Upper lobe of right lung (tissue), 1 donor: Measurements from ENCODE around the gene CT45A5. TPM values are rescaled to one million over a fixed set of nuclear protein-coding genes. Genes with fewer than 3 reads are reported as not detected.
"Not testable (repeated sequence)": the region's sequence is repeated elsewhere in the genome, so short reads cannot be mapped to it uniquely, and the experiment has no call there.

Source experiments
- ATAC-seq: fragments of 200-7000 bp; cut with Tn5 transposase; one replicate; pipeline ENCODE4 v1.9.1; 2020; ENCODE audit warnings: mild to moderate bottlenecking, moderate library complexity
- DNase-seq: peaks from one replicate; pipeline ENCODE4 v3.0.0-alpha.2; 2020
- H3K27ac ChIP-seq: fragments of 200-600 bp; one replicate; pipeline ENCODE4 v1.8.0; 2022
- H3K27me3 ChIP-seq: fragments of 200-600 bp; one replicate; pipeline ENCODE4 v1.8.0; 2022; ENCODE audit warnings: mild to moderate bottlenecking
- H3K36me3 ChIP-seq: fragments of 200-600 bp; one replicate; pipeline ENCODE4 v1.8.0; 2022
- H3K4me1 ChIP-seq: fragments of 200-600 bp; one replicate; pipeline ENCODE4 v1.8.0; 2022
- H3K4me3 ChIP-seq: fragments of 200-600 bp; one replicate; pipeline ENCODE4 v1.8.0; 2022; ENCODE audit warnings: mild to moderate bottlenecking
- H3K9me3 ChIP-seq: fragments of 200-600 bp; one replicate; pipeline ENCODE4 v1.8.0; 2022
- intact Hi-C: fragments of 100-400 bp; cut with DNase I; formaldehyde crosslinking; loops from one replicate; pipeline ENCODE4 v1.11.0; 2022
- long read RNA-seq: library from polyadenylated mRNA; unstranded; transcript quantifications from one replicate; pipeline ENCODE4 v2.0.0, GENCODE V29; 2021
- total RNA-seq: library from RNA; stranded (reverse); fragmentation: NEBNext Ultra II Directional; extraction: Animal tissue kit (Norgen Biotek cat#: 25700); gene quantifications from one replicate; pipeline ENCODE4 v1.2.1, GENCODE V29; 2021
- TF ChIP-seq, protein P1 (sequence below): fragments of 200-600 bp; IDR thresholded peaks from one replicate; pipeline ENCODE4 v1.8.0; 2022; ENCODE audit warnings: antibody characterized with exemption
- donor health status: DM: no; HTN: yes; CAD: no; lungs with severe emphysema.

Gene CT45A5, protein sequence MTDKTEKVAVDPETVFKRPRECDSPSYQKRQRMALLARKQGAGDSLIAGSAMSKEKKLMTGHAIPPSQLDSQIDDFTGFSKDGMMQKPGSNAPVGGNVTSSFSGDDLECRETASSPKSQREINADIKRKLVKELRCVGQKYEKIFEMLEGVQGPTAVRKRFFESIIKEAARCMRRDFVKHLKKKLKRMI
- total RNA-seq, result 1.2 TPM
- long read RNA-seq, result 0 reads

DNA sequence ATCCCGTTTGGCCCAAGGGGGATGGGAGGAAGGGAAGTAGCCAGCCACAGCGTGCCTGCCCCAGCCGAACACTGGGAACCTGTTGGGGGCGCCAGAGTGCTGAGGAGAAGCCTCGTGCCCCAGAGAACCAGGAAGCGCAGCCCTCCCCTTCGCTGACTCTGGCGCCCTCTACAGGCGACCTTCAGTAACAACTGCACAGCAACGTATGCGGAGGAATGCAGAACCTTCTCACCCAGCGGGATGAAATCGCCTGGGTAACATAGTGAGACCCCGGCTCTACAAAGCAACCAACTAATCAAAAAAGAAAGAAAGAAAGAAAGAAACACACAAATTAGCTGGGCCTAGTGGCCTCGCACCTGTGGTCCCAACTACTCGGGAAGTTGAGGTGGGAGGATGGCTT lies at the start of gene CT45A5:
CT45A5 (minus strand) TSS at position 101 of the 400 bp plus-strand sequence. CDS start 3,774 bp downstream, outside the sequence.
- H3K4me1 ChIP-seq, H3K9me3 ChIP-seq, H3K27me3 ChIP-seq, intact Hi-C loops, H3K4me3 ChIP-seq, DNase-seq, H3K27ac ChIP-seq, ATAC-seq, H3K36me3 ChIP-seq: not testable (repeated sequence)

DNA sequence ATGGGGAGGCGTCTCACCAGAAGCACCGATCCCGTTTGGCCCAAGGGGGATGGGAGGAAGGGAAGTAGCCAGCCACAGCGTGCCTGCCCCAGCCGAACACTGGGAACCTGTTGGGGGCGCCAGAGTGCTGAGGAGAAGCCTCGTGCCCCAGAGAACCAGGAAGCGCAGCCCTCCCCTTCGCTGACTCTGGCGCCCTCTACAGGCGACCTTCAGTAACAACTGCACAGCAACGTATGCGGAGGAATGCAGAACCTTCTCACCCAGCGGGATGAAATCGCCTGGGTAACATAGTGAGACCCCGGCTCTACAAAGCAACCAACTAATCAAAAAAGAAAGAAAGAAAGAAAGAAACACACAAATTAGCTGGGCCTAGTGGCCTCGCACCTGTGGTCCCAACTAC lies 34.6 kb upstream of the CT45A5 start, which contains the start of gene CT45A2:
CT45A2 (minus strand) TSS at position 101 of the 400 bp plus-strand sequence. CDS start 3,747 bp downstream, outside the sequence.
- H3K27me3 ChIP-seq, H3K4me3 ChIP-seq, H3K27ac ChIP-seq, ATAC-seq, H3K4me1 ChIP-seq, DNase-seq, H3K9me3 ChIP-seq, H3K36me3 ChIP-seq, intact Hi-C loops: not testable (repeated sequence)

DNA sequence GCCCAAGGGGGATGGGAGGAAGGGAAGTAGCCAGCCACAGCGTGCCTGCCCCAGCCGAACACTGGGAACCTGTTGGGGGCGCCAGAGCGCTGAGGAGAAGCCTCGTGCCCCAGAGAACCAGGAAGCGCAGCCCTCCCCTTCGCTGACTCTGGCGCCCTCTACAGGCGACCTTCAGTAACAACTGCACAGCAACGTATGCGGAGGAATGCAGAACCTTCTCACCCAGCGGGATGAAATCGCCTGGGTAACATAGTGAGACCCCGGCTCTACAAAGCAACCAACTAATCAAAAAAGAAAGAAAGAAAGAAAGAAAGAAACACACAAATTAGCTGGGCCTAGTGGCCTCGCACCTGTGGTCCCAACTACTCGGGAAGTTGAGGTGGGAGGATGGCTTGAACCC lies 17.4 kb upstream of the CT45A5 start, which contains the start of gene CT45A6:
CT45A6 (minus strand) TSS at position 101 of the 400 bp plus-strand sequence. CDS start 3,794 bp downstream, outside the sequence.
- H3K36me3 ChIP-seq, DNase-seq, H3K9me3 ChIP-seq, H3K27ac ChIP-seq, ATAC-seq, H3K4me1 ChIP-seq, intact Hi-C loops, H3K4me3 ChIP-seq, H3K27me3 ChIP-seq: not testable (repeated sequence)

DNA sequence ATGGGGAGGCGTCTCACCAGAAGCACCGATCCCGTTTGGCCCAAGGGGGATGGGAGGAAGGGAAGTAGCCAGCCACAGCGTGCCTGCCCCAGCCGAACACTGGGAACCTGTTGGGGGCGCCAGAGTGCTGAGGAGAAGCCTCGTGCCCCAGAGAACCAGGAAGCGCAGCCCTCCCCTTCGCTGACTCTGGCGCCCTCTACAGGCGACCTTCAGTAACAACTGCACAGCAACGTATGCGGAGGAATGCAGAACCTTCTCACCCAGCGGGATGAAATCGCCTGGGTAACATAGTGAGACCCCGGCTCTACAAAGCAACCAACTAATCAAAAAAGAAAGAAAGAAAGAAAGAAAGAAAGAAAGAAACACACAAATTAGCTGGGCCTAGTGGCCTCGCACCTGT lies 17.2 kb downstream of the CT45A5 start, which contains the start of gene CT45A3:
CT45A3 (minus strand) TSS at position 101 of the 400 bp plus-strand sequence. CDS start 3,747 bp downstream, outside the sequence.
- H3K27me3 ChIP-seq, DNase-seq, H3K4me3 ChIP-seq, intact Hi-C loops, H3K4me1 ChIP-seq, ATAC-seq, H3K36me3 ChIP-seq, H3K9me3 ChIP-seq, H3K27ac ChIP-seq: not testable (repeated sequence)

DNA sequence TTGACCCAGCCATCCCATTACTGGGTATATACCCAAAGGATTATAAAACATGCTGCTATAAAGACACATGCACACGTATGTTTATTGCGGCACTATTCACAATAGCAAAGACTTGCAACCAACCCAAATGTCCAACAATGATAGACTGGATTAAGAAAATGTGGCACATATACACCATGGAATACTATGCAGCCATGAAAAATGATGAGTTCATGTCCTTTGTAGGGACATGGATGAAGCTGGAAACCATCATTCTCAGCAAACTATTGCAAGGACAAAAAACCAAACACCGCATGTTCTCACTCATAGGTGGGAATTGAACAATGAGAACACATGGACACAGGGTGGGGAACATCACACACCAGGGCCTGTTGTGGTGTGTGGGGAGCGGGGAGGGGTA lies 40.6 kb downstream of the CT45A5 start:
- DNase-seq, intact Hi-C loops, H3K27me3 ChIP-seq, H3K4me3 ChIP-seq, H3K9me3 ChIP-seq, H3K36me3 ChIP-seq, H3K4me1 ChIP-seq, ATAC-seq, H3K27ac ChIP-seq: not testable (repeated sequence)

DNA sequence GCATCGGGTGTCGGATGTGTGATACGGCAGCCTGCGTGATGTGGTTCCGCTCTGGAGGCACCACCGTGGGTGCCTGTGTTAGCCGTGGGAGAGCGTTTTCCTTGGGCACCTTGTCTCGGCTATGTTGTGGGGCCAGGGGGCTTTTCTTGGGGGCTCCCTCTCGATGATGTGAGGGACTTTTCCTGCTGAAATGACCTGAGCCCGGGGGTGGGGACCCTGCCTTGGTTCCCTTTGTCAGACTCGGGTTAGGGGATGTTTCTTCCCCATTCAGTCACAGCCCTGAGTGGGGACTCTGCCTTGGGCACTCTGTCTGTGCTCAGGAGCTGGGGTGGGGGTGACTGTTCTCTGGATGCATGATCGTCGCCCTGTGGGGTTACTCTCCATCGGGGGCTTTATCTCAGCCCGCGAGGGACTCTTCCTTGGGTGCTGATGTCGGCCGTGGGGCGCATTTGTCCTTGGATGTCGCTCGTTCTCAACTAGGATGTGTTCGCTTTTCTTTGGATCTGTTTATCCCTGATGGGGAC lies 44.0 kb downstream of the CT45A5 start:
- no peaks in the 10 kb centered on the region for H3K4me1 ChIP-seq
- no peak for ATAC-seq
- H3K27ac ChIP-seq, result no peak overlapping the region
- no peaks in the 10 kb centered on the region for H3K9me3 ChIP-seq
- no peaks in the 10 kb centered on the region for H3K27me3 ChIP-seq
- no peak for DNase-seq
- intact Hi-C loops, result no loop called here
- H3K4me3 ChIP-seq, result no peak overlapping the region
- no peaks in the 10 kb centered on the region for H3K36me3 ChIP-seq
- TF ChIP-seq, protein P1, sequence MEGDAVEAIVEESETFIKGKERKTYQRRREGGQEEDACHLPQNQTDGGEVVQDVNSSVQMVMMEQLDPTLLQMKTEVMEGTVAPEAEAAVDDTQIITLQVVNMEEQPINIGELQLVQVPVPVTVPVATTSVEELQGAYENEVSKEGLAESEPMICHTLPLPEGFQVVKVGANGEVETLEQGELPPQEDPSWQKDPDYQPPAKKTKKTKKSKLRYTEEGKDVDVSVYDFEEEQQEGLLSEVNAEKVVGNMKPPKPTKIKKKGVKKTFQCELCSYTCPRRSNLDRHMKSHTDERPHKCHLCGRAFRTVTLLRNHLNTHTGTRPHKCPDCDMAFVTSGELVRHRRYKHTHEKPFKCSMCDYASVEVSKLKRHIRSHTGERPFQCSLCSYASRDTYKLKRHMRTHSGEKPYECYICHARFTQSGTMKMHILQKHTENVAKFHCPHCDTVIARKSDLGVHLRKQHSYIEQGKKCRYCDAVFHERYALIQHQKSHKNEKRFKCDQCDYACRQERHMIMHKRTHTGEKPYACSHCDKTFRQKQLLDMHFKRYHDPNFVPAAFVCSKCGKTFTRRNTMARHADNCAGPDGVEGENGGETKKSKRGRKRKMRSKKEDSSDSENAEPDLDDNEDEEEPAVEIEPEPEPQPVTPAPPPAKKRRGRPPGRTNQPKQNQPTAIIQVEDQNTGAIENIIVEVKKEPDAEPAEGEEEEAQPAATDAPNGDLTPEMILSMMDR, result no peak

DNA sequence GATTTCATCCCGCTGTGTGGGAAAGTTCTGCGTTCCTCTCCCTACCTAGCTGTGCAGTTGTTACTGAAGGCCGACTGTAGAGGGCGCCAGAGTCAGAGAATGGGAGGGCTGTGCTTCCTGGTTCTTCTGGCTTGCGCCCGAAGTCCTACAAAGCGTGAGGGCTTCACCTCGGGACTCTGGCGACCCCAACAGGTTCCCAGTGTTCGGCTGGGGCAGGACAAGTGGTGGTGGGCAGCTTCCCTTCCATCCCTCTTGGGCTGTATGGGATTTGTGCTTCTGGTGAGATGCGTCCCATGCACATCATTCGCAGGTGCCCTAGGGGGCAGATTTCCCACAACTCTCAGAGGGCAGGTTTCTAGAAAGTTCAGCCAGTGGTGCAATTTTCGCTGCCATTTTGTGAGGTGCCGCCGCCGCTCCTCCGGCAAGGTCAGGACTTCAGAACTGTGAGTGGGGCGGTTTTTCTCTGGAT lies 44.6 kb downstream of the CT45A5 start:
- ATAC-seq, result peak; percentile 76

More for the DNA sequence above, 44.6 kb downstream of the CT45A5 start:
- Histone ChIP-seq H3K36me3 (no peaks in the 10 kb centered on the region), H3K27ac (no peak overlapping the region), H3K4me1 (no peaks in the 10 kb centered on the region), H3K9me3 (no peaks in the 10 kb centered on the region), H3K27me3 (no peaks in the 10 kb centered on the region), H3K4me3 (no peak overlapping the region)
- TF ChIP-seq, protein P1, result peak; percentile 43
- no peak for DNase-seq
- intact Hi-C loops, result no loop called here
